ENCODE measurements around the gene CYP11A1.

The CYP11A1 gene

GRCh38 chr15:74343797-74344127 is 23.7 kb downstream of the CYP11A1 start:
- no peak for DNase-seq

GRCh38 chr15:74343127-74343796 is 24.2 kb downstream of the CYP11A1 start:
- no peak for DNase-seq

- no peak for DNase-seq
These were observed 27.3 kb downstream of the CYP11A1 start for GRCh38 chr15:74340150-74340549.

GRCh38 chr15:74339371-74339770 is 28.1 kb downstream of the CYP11A1 start:
- DNase-seq, result no peak

GRCh38 chr15:74338676-74339075 is 28.8 kb downstream of the CYP11A1 start:
- no peak for DNase-seq

GRCh38 chr15:74337607-74338211 is 29.7 kb downstream of the CYP11A1 start:
- no peak for DNase-seq

- DNase-seq, result no peak
These were observed 30.3 kb downstream of the CYP11A1 start for GRCh38 chr15:74337146-74337545.

- DNase-seq, result no peak
These were observed 31.1 kb downstream of the CYP11A1 start for GRCh38 chr15:74336061-74337005.

- no peak for DNase-seq
These were observed 32.0 kb downstream of the CYP11A1 start for GRCh38 chr15:74335396-74335795.

- no peak for DNase-seq
These were observed 33.3 kb downstream of the CYP11A1 start for GRCh38 chr15:74334127-74334526.

GRCh38 chr15:74333662-74334061 is 33.8 kb downstream of the CYP11A1 start:
- DNase-seq, result no peak

GRCh38 chr15:74333093-74333492 is 34.4 kb downstream of the CYP11A1 start:
- no peak for DNase-seq

- no peak for DNase-seq
These were observed 34.8 kb downstream of the CYP11A1 start for GRCh38 chr15:74332611-74333010.

- no peak for DNase-seq
These were observed 35.4 kb downstream of the CYP11A1 start for GRCh38 chr15:74332011-74332410.

GRCh38 chr15:74330861-74331408 is 36.5 kb downstream of the CYP11A1 start:
- DNase-seq, result no peak

- DNase-seq, result no peak
These were observed 39.0 kb downstream of the CYP11A1 start for GRCh38 chr15:74328331-74329056.

GRCh38 chr15:74327756-74328155 is 39.7 kb downstream of the CYP11A1 start:
- no peak for DNase-seq

GRCh38 chr15:74326746-74327145 is 40.7 kb downstream of the CYP11A1 start:
- no peak for DNase-seq

- DNase-seq, result no peak
These were observed 42.7 kb downstream of the CYP11A1 start for GRCh38 chr15:74324714-74325113.

GRCh38 chr15:74322558-74323180 is 44.8 kb downstream of the CYP11A1 start:
- peak; percentile 38 for DNase-seq

- DNase-seq, result peak; percentile 40
These were observed 46.8 kb downstream of the CYP11A1 start for GRCh38 chr15:74320352-74321247.

Measured in NCI-H1694 treated with DMSO at 0.1 percent for 48 hours (cell line).